Measurements from ENCODE around the gene NHERF2.
"Not testable (repeated sequence)": the region's sequence is repeated elsewhere in the genome, so short reads cannot be mapped to it uniquely, and the experiment has no call there.

The NHERF2 gene

GRCh38 chr16:2029350-2029749, 2.6 kb downstream of the NHERF2 start:
- no peak for DNase-seq

- DNase-seq: no peak
These were observed 3.3 kb downstream of the NHERF2 start for GRCh38 chr16:2030036-2030435.

GRCh38 chr16:2031081-2031577, 4.4 kb downstream of the NHERF2 start:
- no peak for DNase-seq

GRCh38 chr16:2032285-2033056, 5.8 kb downstream of the NHERF2 start:
- no peak for DNase-seq

- DNase-seq: no peak
These were observed 6.6 kb downstream of the NHERF2 start for GRCh38 chr16:2033057-2033908.

GRCh38 chr16:2033909-2034695, 7.4 kb downstream of the NHERF2 start:
- not testable (repeated sequence) for DNase-seq

DNA sequence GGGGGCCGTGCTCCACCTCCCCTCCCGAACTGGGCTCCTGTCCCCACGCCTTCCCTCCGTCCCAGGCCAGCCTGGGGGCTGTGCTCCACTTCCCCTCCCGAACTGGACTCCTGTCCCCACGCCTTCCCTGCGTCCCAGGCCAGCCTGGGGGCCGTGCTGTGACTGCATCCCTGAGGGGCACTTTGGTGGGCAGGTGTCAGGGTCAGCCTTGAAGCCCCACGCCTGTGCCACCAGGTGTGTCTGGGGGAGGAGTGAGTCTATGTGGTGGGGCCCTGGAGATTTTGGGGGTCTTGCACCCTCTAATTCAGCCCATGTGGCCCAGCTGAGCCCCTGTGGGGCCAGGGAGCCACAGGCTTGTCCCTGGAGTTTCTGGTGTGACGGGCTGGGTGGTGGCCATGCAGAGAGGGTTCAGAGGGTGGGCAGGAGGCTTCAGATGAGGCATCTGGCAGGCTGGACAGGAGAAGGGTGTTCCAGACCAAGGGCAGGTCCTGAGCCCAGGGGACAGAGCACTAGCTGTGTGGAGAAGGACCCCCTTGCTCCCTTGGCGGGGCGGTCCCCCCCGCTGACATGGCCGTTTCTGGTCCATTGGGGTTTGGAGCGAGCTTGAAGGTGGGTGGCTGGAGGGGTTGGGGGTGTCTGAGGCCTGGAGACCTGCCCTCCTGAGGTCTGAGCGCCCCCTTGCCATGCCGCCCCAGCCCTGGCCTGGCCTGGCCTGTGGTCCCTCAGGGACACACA, 8.2 kb downstream of the NHERF2 start:
- DNase-seq: no peak

GRCh38 chr16:2035431-2036199, 8.9 kb downstream of the NHERF2 start:
- DNase-seq: no peak

- DNase-seq: no peak
These were observed 9.7 kb downstream of the NHERF2 start for GRCh38 chr16:2036200-2036966.

DNA sequence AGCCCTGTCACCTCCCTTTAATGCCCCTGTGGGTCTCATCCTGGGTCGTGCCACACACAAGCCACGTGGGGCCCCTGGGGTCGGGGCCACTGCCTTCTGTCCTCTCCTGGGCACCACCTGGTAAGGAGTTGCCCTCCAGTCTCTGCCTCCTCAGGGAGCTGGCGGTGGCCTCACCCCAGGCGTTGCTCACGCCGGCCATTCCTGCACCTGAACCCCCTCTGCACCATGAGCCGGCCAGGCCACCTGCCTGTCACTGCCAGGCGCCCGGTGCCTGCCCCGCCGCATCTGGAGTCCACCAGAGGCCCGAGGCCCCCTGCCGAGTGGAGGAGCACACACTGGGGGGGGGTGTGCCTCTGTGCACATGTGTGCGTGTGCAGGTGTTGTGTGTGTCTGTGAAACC, 10.4 kb downstream of the NHERF2 start:
- no peak for DNase-seq

DNA sequence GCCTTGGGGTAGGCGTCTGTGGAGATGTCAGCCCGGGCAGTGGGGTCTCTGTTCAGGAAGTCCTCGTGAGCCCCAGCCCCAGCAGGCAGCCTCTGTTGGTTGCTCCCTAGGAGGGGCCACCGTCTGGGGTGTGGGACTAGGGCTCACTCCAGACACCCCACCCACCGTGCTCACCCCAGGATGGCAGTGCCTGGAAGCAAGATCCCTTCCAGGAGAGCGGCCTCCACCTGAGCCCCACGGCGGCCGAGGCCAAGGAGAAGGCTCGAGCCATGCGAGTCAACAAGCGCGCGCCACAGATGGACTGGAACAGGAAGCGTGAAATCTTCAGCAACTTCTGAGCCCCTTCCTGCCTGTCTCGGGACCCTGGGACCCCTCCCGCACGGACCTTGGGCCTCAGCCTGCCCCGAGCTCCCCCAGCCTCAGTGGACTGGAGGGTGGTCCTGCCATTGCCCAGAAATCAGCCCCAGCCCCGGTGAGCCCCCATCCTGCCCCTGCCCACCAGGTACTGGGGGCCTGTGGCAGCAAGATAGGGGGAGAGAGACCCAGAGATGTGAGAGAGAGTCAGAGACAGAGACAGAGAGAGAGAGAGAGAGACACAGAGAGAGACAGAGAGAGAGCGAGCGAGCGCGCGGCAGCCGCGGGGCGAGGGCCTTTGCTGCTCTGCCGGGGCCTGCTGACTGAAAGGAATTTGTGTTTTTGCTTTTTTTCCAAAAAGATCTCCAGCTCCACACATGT, 11.1 kb downstream of the NHERF2 start:
- DNase-seq: no peak

DNA sequence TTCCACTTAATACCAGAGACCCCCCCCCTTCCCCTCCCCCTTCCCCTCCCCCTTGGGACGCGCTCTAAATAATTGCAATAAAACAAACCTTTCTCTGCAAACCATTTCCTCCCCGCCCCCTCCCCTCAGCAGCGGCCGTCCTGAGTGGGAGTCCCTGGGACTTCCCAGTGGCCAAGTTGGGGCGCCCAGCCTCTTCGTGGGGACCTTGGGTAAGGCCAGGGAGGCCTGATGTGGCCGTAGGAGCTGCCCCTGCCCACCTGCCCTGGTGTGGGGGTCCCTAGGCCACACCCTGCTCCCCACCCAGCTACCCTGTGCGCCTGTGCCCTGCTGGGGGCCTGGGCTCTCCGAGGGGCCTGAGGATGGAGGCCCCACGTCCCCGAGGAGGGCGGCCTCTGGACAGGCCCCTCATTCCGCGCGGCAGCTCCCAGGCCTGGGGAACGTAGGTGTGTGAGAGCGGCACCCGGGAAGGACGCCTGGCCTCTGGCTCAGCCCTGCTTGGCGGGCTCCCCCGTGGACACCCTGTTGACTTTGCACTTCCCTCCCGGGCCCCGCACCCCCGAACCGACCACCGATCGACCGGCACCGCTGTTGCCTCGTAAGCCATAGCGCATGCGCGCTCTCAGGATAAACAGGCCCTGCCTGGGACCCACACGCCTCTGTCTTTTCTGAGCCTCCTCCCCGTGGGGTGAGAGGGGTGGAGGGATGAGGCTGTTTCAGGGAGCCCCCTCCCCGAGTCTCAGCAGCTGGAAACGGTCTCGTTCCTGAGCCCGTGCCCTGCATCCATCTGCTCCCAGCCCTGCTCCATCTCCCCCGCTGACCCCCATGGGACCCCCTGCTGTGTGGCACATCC, 11.9 kb downstream of the NHERF2 start:
- no peak for DNase-seq

- no peak for DNase-seq
These were observed 12.8 kb downstream of the NHERF2 start for GRCh38 chr16:2039274-2040031.

DNA sequence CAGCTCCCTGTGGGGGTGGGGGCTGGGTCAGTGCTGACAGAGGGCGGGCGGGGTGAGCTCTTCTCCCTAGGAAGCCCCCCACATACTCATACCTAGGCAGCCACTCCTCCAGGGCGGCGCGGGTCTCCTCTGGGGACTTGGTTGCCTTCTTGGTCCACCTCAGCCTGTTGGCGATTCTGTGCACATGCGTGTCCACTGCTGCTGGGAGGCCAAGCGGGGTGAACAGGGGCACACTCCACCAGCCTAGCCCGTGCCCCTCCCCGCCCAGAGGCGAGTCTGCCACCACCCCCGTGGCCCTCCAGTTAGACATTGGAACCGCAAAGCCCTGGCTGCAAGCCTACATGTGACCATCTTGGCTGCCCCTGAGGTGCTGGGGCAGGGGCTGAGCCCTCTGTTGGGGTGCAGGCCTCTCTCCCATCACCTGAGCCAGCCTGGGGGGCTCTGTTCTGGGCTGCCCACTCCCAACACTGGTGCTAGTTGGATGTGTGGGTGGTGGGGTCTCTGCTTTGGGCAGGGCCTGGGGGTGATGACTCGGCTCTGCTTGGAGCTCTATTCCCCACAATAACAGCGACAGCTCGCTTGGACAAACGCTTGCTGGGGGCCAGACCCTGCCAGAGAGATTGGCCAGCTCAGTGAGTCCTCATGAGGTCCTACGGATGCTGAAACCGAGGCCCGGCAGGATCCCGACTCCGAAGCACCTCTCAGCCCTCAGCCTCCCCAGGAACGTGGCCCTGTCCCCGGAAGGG, 13.5 kb downstream of the NHERF2 start:
- no peak for DNase-seq

- DNase-seq: no peak
These were observed 14.3 kb downstream of the NHERF2 start for GRCh38 chr16:2040787-2041522.

DNA sequence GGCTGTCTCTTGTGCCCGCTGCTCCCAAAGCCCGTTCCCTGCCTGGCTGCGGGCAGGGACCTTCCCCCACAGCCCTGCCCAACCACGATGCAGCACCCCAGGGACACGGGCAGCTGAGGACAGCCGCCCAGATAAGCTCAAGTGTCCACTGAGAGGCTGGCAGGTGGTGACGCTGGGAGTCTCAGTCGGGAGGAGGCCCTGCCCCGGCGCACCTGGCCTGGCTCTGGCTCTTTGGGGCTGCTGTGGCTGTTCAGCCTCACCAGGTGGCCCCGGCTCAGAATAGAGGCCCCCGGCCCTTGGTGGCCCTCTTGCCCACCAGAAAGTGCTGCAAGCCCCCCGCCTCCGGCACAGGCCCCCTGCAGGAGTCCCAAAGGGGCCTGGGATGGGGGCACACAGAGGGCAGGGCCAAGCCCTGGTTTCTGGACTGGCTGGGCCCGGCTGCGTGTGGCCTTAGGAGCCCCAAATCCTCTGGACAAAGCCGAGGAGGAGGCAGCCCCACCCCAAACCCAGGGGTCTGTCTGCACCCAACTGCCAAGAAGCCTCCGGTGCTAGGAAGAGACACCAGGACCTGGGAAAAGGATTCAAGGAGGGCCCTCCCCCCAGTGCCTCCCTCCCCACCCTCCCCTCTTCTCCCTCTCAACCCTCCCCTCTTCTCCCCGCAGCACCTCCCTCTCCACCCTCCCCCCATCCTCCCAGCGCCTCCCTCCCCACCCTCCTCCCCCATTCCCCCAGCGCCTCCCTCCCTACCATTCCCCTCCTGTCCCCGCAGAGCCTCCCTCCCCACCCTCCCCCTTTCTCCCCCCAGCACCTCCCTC, 15.7 kb downstream of the NHERF2 start:
- DNase-seq: no peak

All from stimulated activated CD4-positive, alpha-beta T cell treated with anti-CD3 and anti-CD28 coated beads, Interleukin-1b, Interleukin-23, amount 100 ng/mL, for 48 hours (primary cell).